ENCODE measurements around the gene COL27A1. TPM values are rescaled to one million over a fixed set of nuclear protein-coding genes. Genes with fewer than 3 reads are reported as not detected.

COL27A1 gene
- total RNA-seq, 1 experiment from 2014 or later: 12.0 TPM

DNA sequence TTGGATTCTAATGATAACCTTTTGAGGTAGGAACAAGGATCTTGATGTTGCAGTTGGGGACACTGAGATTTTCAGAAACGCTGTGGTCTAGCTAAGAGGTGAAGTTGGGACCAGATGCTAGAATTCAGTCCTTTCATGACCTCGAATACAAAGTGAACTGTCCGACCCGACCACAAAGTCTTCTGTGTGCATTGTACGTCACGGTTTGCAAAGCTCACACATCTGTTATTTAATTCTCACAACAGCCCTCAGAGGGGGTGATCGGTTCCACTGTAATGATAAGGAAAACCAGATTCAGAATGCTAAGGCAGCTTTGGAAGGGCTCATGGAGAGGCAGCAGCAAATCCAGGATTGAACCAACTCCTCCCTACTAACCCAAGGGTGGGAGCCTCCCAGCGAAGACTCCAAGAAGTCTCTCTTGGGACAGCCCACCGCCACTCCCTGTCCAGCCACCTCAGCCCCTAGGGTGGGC lies 39.6 kb upstream of the COL27A1 start (continued):
- TF ChIP-seq, protein P1, sequence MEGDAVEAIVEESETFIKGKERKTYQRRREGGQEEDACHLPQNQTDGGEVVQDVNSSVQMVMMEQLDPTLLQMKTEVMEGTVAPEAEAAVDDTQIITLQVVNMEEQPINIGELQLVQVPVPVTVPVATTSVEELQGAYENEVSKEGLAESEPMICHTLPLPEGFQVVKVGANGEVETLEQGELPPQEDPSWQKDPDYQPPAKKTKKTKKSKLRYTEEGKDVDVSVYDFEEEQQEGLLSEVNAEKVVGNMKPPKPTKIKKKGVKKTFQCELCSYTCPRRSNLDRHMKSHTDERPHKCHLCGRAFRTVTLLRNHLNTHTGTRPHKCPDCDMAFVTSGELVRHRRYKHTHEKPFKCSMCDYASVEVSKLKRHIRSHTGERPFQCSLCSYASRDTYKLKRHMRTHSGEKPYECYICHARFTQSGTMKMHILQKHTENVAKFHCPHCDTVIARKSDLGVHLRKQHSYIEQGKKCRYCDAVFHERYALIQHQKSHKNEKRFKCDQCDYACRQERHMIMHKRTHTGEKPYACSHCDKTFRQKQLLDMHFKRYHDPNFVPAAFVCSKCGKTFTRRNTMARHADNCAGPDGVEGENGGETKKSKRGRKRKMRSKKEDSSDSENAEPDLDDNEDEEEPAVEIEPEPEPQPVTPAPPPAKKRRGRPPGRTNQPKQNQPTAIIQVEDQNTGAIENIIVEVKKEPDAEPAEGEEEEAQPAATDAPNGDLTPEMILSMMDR (IDR thresholded peaks at IDR 0.05 in 2 of 3, conservative IDR thresholded peaks at IDR 0.05 in 1 of 3; ENCODE audit: borderline replicate concordance in 1 of 3, insufficient read depth in 1 of 3, low read depth in 2 of 3, low read length in 2 of 3): no peak
- TF ChIP-seq EZH2phosphoT487 (IDR thresholded peaks at IDR 0.05; ENCODE audit: borderline replicate concordance) (no peak), POLR2AphosphoS5 (IDR thresholded peaks at IDR 0.05; ENCODE audit: low read depth, low read length) (no peak), ZFX (IDR thresholded peaks at IDR 0.05) (no peak), ELF1 (IDR thresholded peaks at IDR 0.05; ENCODE audit: borderline replicate concordance, low read depth) (no peak), EGR1 (IDR thresholded peaks at IDR 0.05; ENCODE audit: low read depth) (no peak), POLR2A (IDR thresholded peaks at IDR 0.05; ENCODE audit: borderline replicate concordance, extremely low read depth, insufficient read depth, insufficient read length) (no peak), RAD21 (IDR thresholded peaks at IDR 0.05; ENCODE audit: low read depth) (no peak), CEBPB (IDR thresholded peaks at IDR 0.05; ENCODE audit: low read depth) (no peak), EZH2 (IDR thresholded peaks at IDR 0.05) (no peak), FOSL1 (IDR thresholded peaks at IDR 0.05; ENCODE audit: low read depth) (no peak)
- TF ChIP-seq, protein P2, sequence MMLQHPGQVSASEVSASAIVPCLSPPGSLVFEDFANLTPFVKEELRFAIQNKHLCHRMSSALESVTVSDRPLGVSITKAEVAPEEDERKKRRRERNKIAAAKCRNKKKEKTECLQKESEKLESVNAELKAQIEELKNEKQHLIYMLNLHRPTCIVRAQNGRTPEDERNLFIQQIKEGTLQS (IDR thresholded peaks at IDR 0.05): no peak

DNA sequence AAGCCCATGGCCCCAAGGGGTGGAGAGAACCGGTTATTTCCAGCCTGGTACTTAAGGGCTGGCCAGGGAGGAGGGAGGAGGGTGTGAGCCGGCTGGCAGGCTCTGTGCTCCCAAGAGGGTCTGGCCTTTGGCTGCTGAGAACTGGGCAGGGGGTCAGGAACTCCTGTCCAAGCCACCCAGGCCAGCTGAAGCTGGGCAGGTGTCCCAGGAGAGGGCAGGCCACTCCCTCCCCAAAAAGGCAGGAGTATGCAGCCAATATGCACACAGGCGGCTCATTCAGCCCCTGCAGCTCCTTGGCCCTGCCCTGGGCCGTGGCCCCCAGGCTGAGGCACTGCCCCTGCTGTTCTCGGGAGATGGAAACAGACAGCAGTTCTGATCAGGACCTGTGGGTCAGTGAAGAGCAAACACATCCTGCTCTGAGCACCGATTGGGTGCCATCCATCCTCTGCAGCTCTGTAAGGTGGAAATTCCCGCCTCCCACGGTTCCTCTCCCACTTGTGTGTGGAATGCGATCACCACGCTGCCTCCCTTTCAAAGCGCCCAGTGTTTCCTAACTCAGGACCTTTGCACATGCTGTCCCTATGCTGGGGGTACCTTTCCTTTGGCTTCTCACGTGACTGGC lies 39.1 kb upstream of the COL27A1 start:
- no peaks in the 10 kb centered on the region for H3K36me3 ChIP-seq (ENCODE audit: control insufficient read depth in 1 of 2, insufficient read depth in 2 of 2, low read length in 2 of 2)
- H2AFZ ChIP-seq (ENCODE audit: low read depth, low read length, poor library complexity, severe bottlenecking): no peak overlapping the region
- peaks cover 23% of the 10 kb centered on the region; the same call in 1 of the 2 replicates for H3K27me3 ChIP-seq (ENCODE audit: insufficient read depth, low read length)
- ChIA-PET CTCF (no interaction called here), RAD21 (ENCODE audit: low non-redundant PET in 1 of 2, low total read pairs in 2 of 2, uncharacterized antibody in 2 of 2, unreplicated experiment in 2 of 2) (no interaction called here), POLR2A (no interaction called here)
- H3K4me2 ChIP-seq (ENCODE audit: low read length): no peak overlapping the region
- no peak overlapping the region for H3K9ac ChIP-seq (ENCODE audit: low read length)
- H3K4me1 ChIP-seq (ENCODE audit: control insufficient read depth in 1 of 2, insufficient read depth in 2 of 2, low read length in 2 of 2): no peaks in the 10 kb centered on the region
- H3K9me2 ChIP-seq (ENCODE audit: insufficient read depth): no peaks in the 10 kb centered on the region
- no peaks in the 10 kb centered on the region for H3K9me3 ChIP-seq (ENCODE audit: control insufficient read depth in 1 of 2, insufficient read depth in 1 of 2, low read depth in 1 of 2, low read length in 2 of 2)
- H3K79me2 ChIP-seq (ENCODE audit: insufficient read depth, low read length): no peaks in the 10 kb centered on the region
- H3K4me3 ChIP-seq (replicated peaks in 1 of 2; ENCODE audit: low read depth in 1 of 2, low read length in 2 of 2): no peak overlapping the region
- H4K20me1 ChIP-seq (ENCODE audit: insufficient read depth): no peaks in the 10 kb centered on the region
- intact Hi-C loops (cut with micrococcal nuclease): no loop called here
- DNase-seq (ENCODE audit: low read depth, low spot score): no peak
- no TSS peak for BruUV-seq (replicated peaks)
- no peak overlapping the region for H3K27ac ChIP-seq (ENCODE audit: low read depth, low read length)
- ATAC-seq: no peak
- TF ChIP-seq TCF7L2 (IDR thresholded peaks at IDR 0.05; ENCODE audit: borderline replicate concordance, extremely low read depth, insufficient read depth, insufficient read length) (no peak), JUND (IDR thresholded peaks at IDR 0.05) (no peak), CBX3 (IDR thresholded peaks at IDR 0.05; ENCODE audit: low read depth) (no peak), FOSL1 (IDR thresholded peaks at IDR 0.05; ENCODE audit: low read depth) (no peak), EZH2 (IDR thresholded peaks at IDR 0.05) (no peak), SRF (IDR thresholded peaks at IDR 0.05; ENCODE audit: low read depth) (no peak), EZH2phosphoT487 (IDR thresholded peaks at IDR 0.05; ENCODE audit: borderline replicate concordance) (no peak), RAD21 (IDR thresholded peaks at IDR 0.05; ENCODE audit: low read depth) (no peak), POLR2A (IDR thresholded peaks at IDR 0.05; ENCODE audit: borderline replicate concordance, extremely low read depth, insufficient read depth, insufficient read length) (no peak), SP1 (IDR thresholded peaks at IDR 0.05; ENCODE audit: low read depth) (no peak)
- TF ChIP-seq, protein P3, sequence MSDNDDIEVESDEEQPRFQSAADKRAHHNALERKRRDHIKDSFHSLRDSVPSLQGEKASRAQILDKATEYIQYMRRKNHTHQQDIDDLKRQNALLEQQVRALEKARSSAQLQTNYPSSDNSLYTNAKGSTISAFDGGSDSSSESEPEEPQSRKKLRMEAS (IDR thresholded peaks at IDR 0.05): no peak
- TF ChIP-seq, protein P1 (IDR thresholded peaks at IDR 0.05 in 2 of 3, conservative IDR thresholded peaks at IDR 0.05 in 1 of 3; ENCODE audit: borderline replicate concordance in 1 of 3, insufficient read depth in 1 of 3, low read depth in 2 of 3, low read length in 2 of 3): no peak
- TF ChIP-seq, protein P4, sequence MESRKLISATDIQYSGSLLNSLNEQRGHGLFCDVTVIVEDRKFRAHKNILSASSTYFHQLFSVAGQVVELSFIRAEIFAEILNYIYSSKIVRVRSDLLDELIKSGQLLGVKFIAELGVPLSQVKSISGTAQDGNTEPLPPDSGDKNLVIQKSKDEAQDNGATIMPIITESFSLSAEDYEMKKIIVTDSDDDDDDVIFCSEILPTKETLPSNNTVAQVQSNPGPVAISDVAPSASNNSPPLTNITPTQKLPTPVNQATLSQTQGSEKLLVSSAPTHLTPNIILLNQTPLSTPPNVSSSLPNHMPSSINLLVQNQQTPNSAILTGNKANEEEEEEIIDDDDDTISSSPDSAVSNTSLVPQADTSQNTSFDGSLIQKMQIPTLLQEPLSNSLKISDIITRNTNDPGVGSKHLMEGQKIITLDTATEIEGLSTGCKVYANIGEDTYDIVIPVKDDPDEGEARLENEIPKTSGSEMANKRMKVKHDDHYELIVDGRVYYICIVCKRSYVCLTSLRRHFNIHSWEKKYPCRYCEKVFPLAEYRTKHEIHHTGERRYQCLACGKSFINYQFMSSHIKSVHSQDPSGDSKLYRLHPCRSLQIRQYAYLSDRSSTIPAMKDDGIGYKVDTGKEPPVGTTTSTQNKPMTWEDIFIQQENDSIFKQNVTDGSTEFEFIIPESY (IDR thresholded peaks at IDR 0.05; ENCODE audit: extremely low read depth, insufficient replicate concordance, low read length): no peak

All from HCT116 (cell line).